T-helper 17 cell (primary cell): ENCODE measurements around the gene G6PC1. TPM values are rescaled to one million over a fixed set of nuclear protein-coding genes. Genes with fewer than 3 reads are reported as not detected.
"Not testable (repeated sequence)": the region's sequence is repeated elsewhere in the genome, so short reads cannot be mapped to it uniquely, and the experiment has no call there.

Experiments
- ATAC-seq: fragments of 150-1000 bp; cut with Tn5 transposase; 2 replicates; pipeline ENCODE4 v1.10.0; 2021; ENCODE audit warnings: mild to moderate bottlenecking, moderate library complexity
- DNase-seq, 3 donors: peaks; one replicate each; pipeline versions ENCODE4 v3.0.0 to v3.0.0-alpha.2; 2020 to 2021
- H3K9me3 ChIP-seq: one replicate; pipeline ENCODE4 v1.7.0; 2013; ENCODE audit warnings: low read length, mild to moderate bottlenecking; ENCODE audit not compliant: control insufficient read depth, poor library complexity, severe bottlenecking
- H3K27ac Mint-ChIP-seq: one replicate; pipeline ENCODE4 v1.8.0; 2022; ENCODE audit warnings: mild to moderate bottlenecking, moderate library complexity, mixed read lengths
- H3K27me3 Mint-ChIP-seq: one replicate; pipeline ENCODE4 v1.8.0; 2022; ENCODE audit warnings: mixed read lengths
- H3K36me3 Mint-ChIP-seq: one replicate; pipeline ENCODE4 v1.8.0; 2022; ENCODE audit warnings: low read depth, mixed read lengths
- H3K4me1 Mint-ChIP-seq: one replicate; pipeline ENCODE4 v1.8.0; 2022; ENCODE audit warnings: mild to moderate bottlenecking, mixed read lengths
- H3K4me3 Mint-ChIP-seq: one replicate; pipeline ENCODE4 v1.8.0; 2022; ENCODE audit warnings: mild to moderate bottlenecking, moderate library complexity, mixed read lengths
- total RNA-seq, 4 donors: library from RNA in 2 of 4; stranded (reverse) in 2 of 4; gene quantifications; one replicate each; pipeline ENCODE4 v1.2.3 and lab custom pipeline; 2022 to 2026

The G6PC1 gene
- total RNA-seq, 2 donors from 2014 or later: not detected

GRCh38 chr17:42920106-42920900 is 19.7 kb downstream of the G6PC1 start:
- Mint-ChIP-seq H3K27me3 (peaks cover 17% of the 10 kb centered on the region), H3K4me1 (no peaks in the 10 kb centered on the region), H3K27ac (no peak overlapping the region), H3K36me3 (no peaks in the 10 kb centered on the region), H3K4me3 (no peak overlapping the region)
- ATAC-seq: no peak
- H3K9me3 ChIP-seq: no peaks in the 10 kb centered on the region
- no peak for DNase-seq

- Mint-ChIP-seq H3K4me1 (peaks cover 2% of the 10 kb centered on the region), H3K27me3 (peaks cover 17% of the 10 kb centered on the region), H3K27ac (no peak overlapping the region), H3K36me3 (no peaks in the 10 kb centered on the region), H3K4me3 (no peak overlapping the region)
- no peak for DNase-seq
- H3K9me3 ChIP-seq: no peaks in the 10 kb centered on the region
- no peak for ATAC-seq
Measured at GRCh38 chr17:42920922-42921321, 20.3 kb downstream of the G6PC1 start.

GRCh38 chr17:42922294-42922693 is 21.7 kb downstream of the G6PC1 start:
- peaks cover 2% of the 10 kb centered on the region for H3K4me1 Mint-ChIP-seq
- DNase-seq (no peak), ATAC-seq (no peak)
- no peaks in the 10 kb centered on the region for H3K36me3 Mint-ChIP-seq
- no peaks in the 10 kb centered on the region for H3K9me3 ChIP-seq
- peaks cover 17% of the 10 kb centered on the region for H3K27me3 Mint-ChIP-seq
- H3K27ac Mint-ChIP-seq: no peak overlapping the region
- H3K4me3 Mint-ChIP-seq: no peak overlapping the region

- H3K36me3 Mint-ChIP-seq, H3K9me3 ChIP-seq, H3K4me1 Mint-ChIP-seq, ATAC-seq, DNase-seq, H3K27ac Mint-ChIP-seq, H3K4me3 Mint-ChIP-seq: not testable (repeated sequence)
- H3K27me3 Mint-ChIP-seq: peaks cover 19% of the 10 kb centered on the region
Measured at GRCh38 chr17:42923472-42923871, 22.9 kb downstream of the G6PC1 start.

GRCh38 chr17:42924891-42925290 is 24.3 kb downstream of the G6PC1 start:
- DNase-seq (no peak), ATAC-seq (no peak)
- no peak overlapping the region for H3K4me3 Mint-ChIP-seq
- no peak overlapping the region for H3K27ac Mint-ChIP-seq
- peaks cover 16% of the 10 kb centered on the region for H3K27me3 Mint-ChIP-seq
- peaks cover 2% of the 10 kb centered on the region for H3K4me1 Mint-ChIP-seq
- no peaks in the 10 kb centered on the region for H3K36me3 Mint-ChIP-seq
- no peaks in the 10 kb centered on the region for H3K9me3 ChIP-seq

GRCh38 chr17:42928714-42929496 is 28.3 kb downstream of the G6PC1 start:
- no peaks in the 10 kb centered on the region for H3K36me3 Mint-ChIP-seq
- ATAC-seq: peak; percentile 45
- peaks cover 2% of the 10 kb centered on the region for H3K4me1 Mint-ChIP-seq
- no peaks in the 10 kb centered on the region for H3K9me3 ChIP-seq
- DNase-seq: no peak
- peaks cover 19% of the 10 kb centered on the region for H3K27me3 Mint-ChIP-seq
- H3K27ac Mint-ChIP-seq: peak overlapping the region; percentile 43
- H3K4me3 Mint-ChIP-seq: no peak overlapping the region

GRCh38 chr17:42929497-42929844 is 28.9 kb downstream of the G6PC1 start:
- Mint-ChIP-seq H3K27me3 (peaks cover 19% of the 10 kb centered on the region), H3K27ac (no peak overlapping the region), H3K4me3 (no peak overlapping the region), H3K36me3 (no peaks in the 10 kb centered on the region), H3K4me1 (peaks cover 2% of the 10 kb centered on the region)
- DNase-seq (no peak), ATAC-seq (no peak)
- no peaks in the 10 kb centered on the region for H3K9me3 ChIP-seq

- peaks cover 2% of the 10 kb centered on the region for H3K4me1 Mint-ChIP-seq
- H3K27ac Mint-ChIP-seq: peak overlapping the region; percentile 65
- no peaks in the 10 kb centered on the region for H3K27me3 Mint-ChIP-seq
- ATAC-seq (no peak), DNase-seq (no peak)
- no peaks in the 10 kb centered on the region for H3K9me3 ChIP-seq
- no peaks in the 10 kb centered on the region for H3K36me3 Mint-ChIP-seq
- H3K4me3 Mint-ChIP-seq: no peak overlapping the region
Measured at GRCh38 chr17:42937712-42938596, 37.4 kb downstream of the G6PC1 start.

GRCh38 chr17:42944211-42944610 is 43.6 kb downstream of the G6PC1 start:
- Mint-ChIP-seq H3K27ac (no peak overlapping the region), H3K4me1 (no peaks in the 10 kb centered on the region), H3K27me3 (no peaks in the 10 kb centered on the region), H3K4me3 (no peak overlapping the region), H3K36me3 (peaks cover 2% of the 10 kb centered on the region)
- H3K9me3 ChIP-seq: no peaks in the 10 kb centered on the region
- DNase-seq: no peak
- no peak for ATAC-seq

- Mint-ChIP-seq H3K4me1 (peaks cover 3% of the 10 kb centered on the region), H3K36me3 (peaks cover 6% of the 10 kb centered on the region), H3K27ac (no peak overlapping the region), H3K4me3 (no peak overlapping the region), H3K27me3 (no peaks in the 10 kb centered on the region)
- H3K9me3 ChIP-seq: no peaks in the 10 kb centered on the region
- no peak for DNase-seq
- no peak for ATAC-seq
Measured at GRCh38 chr17:42946812-42947211, 46.2 kb downstream of the G6PC1 start.

GRCh38 chr17:42950044-42950783 is 49.6 kb downstream of the G6PC1 start:
- no peak for ATAC-seq
- Mint-ChIP-seq H3K27me3 (no peaks in the 10 kb centered on the region), H3K27ac (peak overlapping the region; percentile 76)

More at GRCh38 chr17:42950044-42950783, 49.6 kb downstream of the G6PC1 start:
- no peaks in the 10 kb centered on the region for H3K9me3 ChIP-seq
- DNase-seq: no peak
- Mint-ChIP-seq H3K4me1 (peaks cover 5% of the 10 kb centered on the region), H3K4me3 (no peak overlapping the region), H3K36me3 (peaks cover 10% of the 10 kb centered on the region)
